ENCODE results near the gene STK39. TPM values are rescaled to one million over a fixed set of nuclear protein-coding genes. Genes with fewer than 3 reads are reported as not detected.

The STK39 gene
- total and polyA plus RNA-seq, 9 donors: 15.2 to 23.2 (median 18.5) TPM

DNA sequence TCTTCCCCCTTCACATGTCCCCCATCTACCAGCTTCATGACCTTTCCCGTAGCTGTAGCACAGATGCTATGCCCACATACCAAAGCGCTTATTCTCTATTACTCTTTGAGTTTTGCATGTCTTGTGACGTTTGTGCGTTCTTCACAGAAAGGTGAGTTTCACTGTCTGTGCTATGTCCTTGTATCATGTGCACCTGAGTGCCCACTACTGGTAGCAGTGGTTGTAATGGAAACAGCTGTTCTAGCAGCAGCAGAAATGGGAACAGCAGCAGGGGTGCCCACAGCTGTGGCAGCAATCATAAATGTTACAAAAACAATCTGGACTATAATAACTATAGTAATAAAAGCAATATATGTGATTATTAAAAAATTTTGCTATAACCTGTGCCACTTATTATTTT lies 127.1 kb downstream of the STK39 start:
- no peaks in the 10 kb centered on the region for H3K9me3 ChIP-seq (replicated peaks; ENCODE audit: control insufficient read depth, low read depth, low read length)
- peaks cover 5% of the 10 kb centered on the region for H3K4me1 ChIP-seq (ENCODE audit: control insufficient read depth, insufficient read depth, low read length)
- H3K27me3 ChIP-seq (ENCODE audit: control insufficient read depth, insufficient read depth, low read length): no peaks in the 10 kb centered on the region
- DNase-seq: no peak
- H3K27ac ChIP-seq (ENCODE audit: low read length): no peak overlapping the region
- no CpG with 5 or more reads among the region's 4 CpGs for WGBS (ENCODE audit: insufficient coverage)
- peaks cover 14% of the 10 kb centered on the region for H3K36me3 ChIP-seq (ENCODE audit: control insufficient read depth, insufficient read depth, low read length)
- H3K4me3 ChIP-seq (ENCODE audit: low read length): no peak overlapping the region

DNA sequence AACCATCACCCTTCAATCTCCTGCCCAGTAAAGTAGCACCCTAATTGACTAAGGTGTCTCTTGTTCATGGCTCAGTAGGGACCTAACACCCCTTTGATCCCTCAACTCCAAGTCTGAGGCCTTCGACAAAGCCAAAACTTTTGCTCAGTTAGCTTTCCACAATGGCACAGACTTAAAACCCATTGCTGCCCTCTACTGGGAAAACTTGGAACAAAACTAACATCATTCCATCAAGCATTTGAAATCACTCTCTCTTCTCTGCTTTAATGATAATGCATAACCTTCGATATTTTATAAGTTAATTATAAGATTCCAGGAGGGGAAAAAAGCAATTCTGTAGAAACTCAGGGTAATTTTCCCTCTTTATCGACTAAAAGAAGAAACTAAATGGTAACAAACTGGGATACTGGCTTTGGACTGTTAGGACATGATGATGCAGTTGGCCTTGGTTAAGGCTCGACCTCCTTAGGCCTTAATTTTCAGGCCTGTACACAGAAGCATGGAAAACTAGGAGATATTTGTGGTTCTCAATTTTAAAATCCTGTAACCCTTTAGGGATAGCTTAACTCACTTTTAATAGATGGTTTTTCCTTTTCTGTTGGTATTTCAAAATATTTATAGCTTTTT lies 127.8 kb downstream of the STK39 start:
- no peak overlapping the region for H3K27ac ChIP-seq (ENCODE audit: low read length)
- H3K27me3 ChIP-seq (ENCODE audit: control insufficient read depth, insufficient read depth, low read length): no peaks in the 10 kb centered on the region
- no peaks in the 10 kb centered on the region for H3K9me3 ChIP-seq (replicated peaks; ENCODE audit: control insufficient read depth, low read depth, low read length)
- WGBS (ENCODE audit: insufficient coverage): 44% methylated on average over 2 of the region's 4 CpGs
- H3K4me3 ChIP-seq (ENCODE audit: low read length): no peak overlapping the region
- peak; percentile 78 for DNase-seq
- peaks cover 16% of the 10 kb centered on the region for H3K36me3 ChIP-seq (ENCODE audit: control insufficient read depth, insufficient read depth, low read length)
- H3K4me1 ChIP-seq (ENCODE audit: control insufficient read depth, insufficient read depth, low read length): peaks cover 5% of the 10 kb centered on the region

DNA sequence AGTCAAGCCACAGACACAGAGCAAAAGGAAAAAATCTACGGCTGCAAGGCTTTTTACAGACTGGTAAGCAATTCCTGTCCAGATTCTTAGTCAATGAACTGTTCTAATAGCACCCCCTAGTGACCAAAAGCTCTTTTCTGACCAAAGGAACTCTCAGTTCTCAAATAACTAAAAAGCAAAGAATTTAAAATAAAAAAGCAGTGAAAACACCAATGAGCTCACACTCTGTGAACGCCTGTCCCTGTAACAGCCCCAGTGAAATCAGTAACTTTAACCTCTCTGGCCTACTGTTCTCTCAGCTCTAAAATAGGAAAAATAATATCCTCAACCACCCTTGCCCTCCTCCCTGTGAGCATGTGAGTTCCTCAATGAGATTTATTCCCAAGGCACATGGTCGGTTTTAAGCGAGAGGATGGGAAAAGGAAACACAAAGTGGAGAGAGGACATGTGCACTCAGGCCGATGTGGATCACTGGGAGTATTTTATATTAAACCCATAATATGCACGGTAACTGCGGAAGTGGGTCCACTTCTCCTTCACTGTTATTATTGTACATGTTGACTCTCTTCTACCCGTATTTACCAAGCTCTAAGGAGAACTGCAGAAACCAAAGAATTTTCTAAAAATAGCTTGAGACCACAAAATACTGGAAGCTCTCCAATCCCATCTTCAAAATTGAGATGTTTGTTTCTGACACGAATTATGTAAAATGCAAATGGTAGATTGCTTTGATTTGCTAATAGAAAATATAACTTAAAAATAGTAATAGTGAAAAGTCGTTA lies 128.5 kb downstream of the STK39 start:
- no peaks in the 10 kb centered on the region for H3K27me3 ChIP-seq (ENCODE audit: control insufficient read depth, insufficient read depth, low read length)
- H3K9me3 ChIP-seq (replicated peaks; ENCODE audit: control insufficient read depth, low read depth, low read length): no peaks in the 10 kb centered on the region
- H3K4me3 ChIP-seq (ENCODE audit: low read length): no peak overlapping the region
- H3K27ac ChIP-seq (ENCODE audit: low read length): peak overlapping the region; percentile 31
- WGBS (ENCODE audit: insufficient coverage): 6% methylated on average over 2 of the region's 10 CpGs
- H3K36me3 ChIP-seq (ENCODE audit: control insufficient read depth, insufficient read depth, low read length): peaks cover 17% of the 10 kb centered on the region
- peaks cover 5% of the 10 kb centered on the region for H3K4me1 ChIP-seq (ENCODE audit: control insufficient read depth, insufficient read depth, low read length)
- peak; percentile 89 for DNase-seq

DNA sequence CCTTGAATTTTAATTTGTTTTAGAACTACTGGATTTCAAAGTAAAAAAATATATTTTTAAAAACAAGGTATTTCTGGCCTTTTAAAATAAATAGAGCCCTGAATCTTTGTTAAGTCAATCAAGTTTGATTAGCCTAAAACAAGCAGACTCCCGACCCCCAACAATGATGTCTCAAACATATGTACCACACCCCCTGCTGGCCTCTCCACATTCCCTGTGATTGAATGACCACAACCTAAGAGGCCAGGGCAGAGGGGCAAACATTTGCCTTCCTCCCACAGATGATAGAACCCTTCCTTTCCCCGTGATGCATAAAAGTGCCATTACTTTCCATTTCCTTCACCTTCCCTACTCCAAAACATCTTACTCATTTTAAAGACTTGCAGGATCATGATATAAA lies 130.9 kb downstream of the STK39 start:
- no peak for DNase-seq
- H3K4me1 ChIP-seq (ENCODE audit: control insufficient read depth, insufficient read depth, low read length): peaks cover 5% of the 10 kb centered on the region
- H3K36me3 ChIP-seq (ENCODE audit: control insufficient read depth, insufficient read depth, low read length): peaks cover 16% of the 10 kb centered on the region
- H3K9me3 ChIP-seq (replicated peaks; ENCODE audit: control insufficient read depth, low read depth, low read length): no peaks in the 10 kb centered on the region
- no peak overlapping the region for H3K27ac ChIP-seq (ENCODE audit: low read length)
- no peak overlapping the region for H3K4me3 ChIP-seq (ENCODE audit: low read length)
- no peaks in the 10 kb centered on the region for H3K27me3 ChIP-seq (ENCODE audit: control insufficient read depth, insufficient read depth, low read length)
- 80% methylated on average over 1 of the region's 2 CpGs for WGBS (ENCODE audit: insufficient coverage)

DNA sequence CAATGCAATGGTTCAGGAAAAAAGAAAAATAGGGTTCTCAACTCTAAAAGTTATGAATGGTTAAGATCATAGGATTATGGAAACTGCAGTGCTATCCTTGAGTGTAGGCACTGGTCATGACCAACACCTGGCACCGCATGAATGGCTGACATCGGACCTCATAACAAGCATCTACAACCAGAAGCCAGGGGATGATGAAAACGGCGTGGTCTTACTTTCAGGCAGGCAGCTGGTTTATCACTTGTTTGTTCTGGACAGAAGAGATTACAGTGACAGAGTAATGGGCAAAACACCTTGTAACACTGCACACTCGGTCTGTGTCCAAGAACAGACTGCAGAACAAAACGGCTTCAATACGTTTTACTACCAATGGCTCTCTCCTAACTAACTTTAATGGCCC lies 132.8 kb downstream of the STK39 start:
- H3K4me1 ChIP-seq (ENCODE audit: control insufficient read depth, insufficient read depth, low read length): peaks cover 5% of the 10 kb centered on the region
- no peaks in the 10 kb centered on the region for H3K27me3 ChIP-seq (ENCODE audit: control insufficient read depth, insufficient read depth, low read length)
- H3K36me3 ChIP-seq (ENCODE audit: control insufficient read depth, insufficient read depth, low read length): peaks cover 13% of the 10 kb centered on the region
- 40% methylated on average over 2 of the region's 7 CpGs for WGBS (ENCODE audit: insufficient coverage)
- DNase-seq: peak; percentile 31
- H3K27ac ChIP-seq (ENCODE audit: low read length): no peak overlapping the region
- no peaks in the 10 kb centered on the region for H3K9me3 ChIP-seq (replicated peaks; ENCODE audit: control insufficient read depth, low read depth, low read length)
- H3K4me3 ChIP-seq (ENCODE audit: low read length): no peak overlapping the region

DNA sequence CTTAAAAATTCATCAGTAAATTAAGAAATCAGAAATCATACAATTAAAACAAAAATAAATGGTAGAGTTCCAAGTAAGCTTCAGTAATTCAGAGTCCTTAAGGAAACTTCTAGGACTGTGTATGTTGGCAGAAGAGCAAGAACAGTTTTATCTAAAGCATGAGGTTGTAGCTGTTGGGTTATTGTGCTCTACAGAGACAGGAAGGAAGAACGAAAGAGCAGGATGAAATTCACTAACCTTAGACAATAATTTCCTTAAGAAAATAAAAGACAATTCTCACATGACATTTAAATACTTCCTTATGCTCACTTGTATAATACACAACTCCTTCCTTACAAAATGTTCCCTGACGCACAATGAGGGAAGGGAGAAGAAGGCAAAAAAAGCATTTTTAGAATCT lies 133.4 kb downstream of the STK39 start:
- H3K27ac ChIP-seq (ENCODE audit: low read length): no peak overlapping the region

DNA sequence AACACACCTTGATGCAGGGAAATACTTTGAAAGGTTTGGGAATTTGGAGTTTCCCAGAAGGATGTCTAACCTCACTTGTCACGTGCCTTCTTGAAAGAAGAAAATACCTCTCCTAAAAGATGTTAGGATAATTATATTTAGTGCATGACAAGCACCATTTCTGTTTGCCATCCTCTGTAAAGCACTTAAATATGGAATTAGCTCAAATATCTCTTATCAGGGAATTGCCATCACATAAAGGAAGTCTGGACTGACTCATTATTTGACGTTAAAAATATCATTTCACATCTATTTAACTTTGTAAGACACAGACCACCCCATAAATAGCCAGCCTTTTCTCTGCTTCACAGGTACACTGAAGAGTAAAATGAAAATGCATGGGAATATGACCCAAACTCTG lies 140.1 kb downstream of the STK39 start:
- H3K4me3 ChIP-seq (ENCODE audit: low read length): no peak overlapping the region
- H3K36me3 ChIP-seq (ENCODE audit: control insufficient read depth, insufficient read depth, low read length): peaks cover 4% of the 10 kb centered on the region

More for the DNA sequence above, 133.4 kb downstream of the STK39 start:
- peaks cover 5% of the 10 kb centered on the region for H3K4me1 ChIP-seq (ENCODE audit: control insufficient read depth, insufficient read depth, low read length)
- DNase-seq: peak; percentile 60
- H3K27me3 ChIP-seq (ENCODE audit: control insufficient read depth, insufficient read depth, low read length): no peaks in the 10 kb centered on the region
- no CpG with 5 or more reads among the region's 2 CpGs for WGBS (ENCODE audit: insufficient coverage)
- peaks cover 13% of the 10 kb centered on the region for H3K36me3 ChIP-seq (ENCODE audit: control insufficient read depth, insufficient read depth, low read length)
- no peak overlapping the region for H3K4me3 ChIP-seq (ENCODE audit: low read length)
- no peaks in the 10 kb centered on the region for H3K9me3 ChIP-seq (replicated peaks; ENCODE audit: control insufficient read depth, low read depth, low read length)

DNA sequence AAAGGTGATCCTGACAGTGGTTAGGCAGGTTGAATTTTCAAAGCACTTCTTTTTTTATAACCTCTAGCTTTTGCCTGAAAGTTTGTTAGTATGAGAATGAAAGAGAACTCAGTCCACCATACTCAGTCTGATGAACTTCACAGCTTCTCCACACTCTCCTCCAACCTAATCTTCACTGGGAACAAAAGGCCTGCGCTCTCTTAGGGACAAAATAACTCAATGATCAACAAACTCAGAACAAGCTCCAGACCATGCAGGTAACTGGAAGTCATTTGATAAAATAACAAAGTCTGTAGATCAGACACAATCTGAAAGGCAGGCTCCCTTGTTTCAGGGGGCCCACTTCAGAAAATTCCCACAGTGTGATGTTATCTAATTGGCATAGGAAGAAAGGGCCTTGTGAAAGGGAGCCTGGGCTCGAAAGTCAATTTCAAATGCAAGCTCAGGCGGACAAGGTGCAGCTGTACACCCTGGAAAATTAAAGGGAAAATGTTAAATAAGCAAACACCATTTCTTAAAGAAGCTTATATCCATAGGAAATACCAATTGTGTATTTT lies 142.2 kb downstream of the STK39 start:
- no peaks in the 10 kb centered on the region for H3K9me3 ChIP-seq (replicated peaks; ENCODE audit: control insufficient read depth, low read depth, low read length)
- peaks cover 4% of the 10 kb centered on the region for H3K36me3 ChIP-seq (ENCODE audit: control insufficient read depth, insufficient read depth, low read length)
- H3K27ac ChIP-seq (ENCODE audit: low read length): no peak overlapping the region
- no peak overlapping the region for H3K4me3 ChIP-seq (ENCODE audit: low read length)
- no peaks in the 10 kb centered on the region for H3K4me1 ChIP-seq (ENCODE audit: control insufficient read depth, insufficient read depth, low read length)
- no peak for DNase-seq
- no peaks in the 10 kb centered on the region for H3K27me3 ChIP-seq (ENCODE audit: control insufficient read depth, insufficient read depth, low read length)
- no CpG with 5 or more reads among the region's 3 CpGs for WGBS (ENCODE audit: insufficient coverage)

More for the DNA sequence above, 140.1 kb downstream of the STK39 start:
- H3K4me1 ChIP-seq (ENCODE audit: control insufficient read depth, insufficient read depth, low read length): no peaks in the 10 kb centered on the region
- no CpG with 5 or more reads among the region's 2 CpGs for WGBS (ENCODE audit: insufficient coverage)
- DNase-seq: no peak
- H3K27ac ChIP-seq (ENCODE audit: low read length): no peak overlapping the region
- no peaks in the 10 kb centered on the region for H3K27me3 ChIP-seq (ENCODE audit: control insufficient read depth, insufficient read depth, low read length)
- H3K9me3 ChIP-seq (replicated peaks; ENCODE audit: control insufficient read depth, low read depth, low read length): no peaks in the 10 kb centered on the region

DNA sequence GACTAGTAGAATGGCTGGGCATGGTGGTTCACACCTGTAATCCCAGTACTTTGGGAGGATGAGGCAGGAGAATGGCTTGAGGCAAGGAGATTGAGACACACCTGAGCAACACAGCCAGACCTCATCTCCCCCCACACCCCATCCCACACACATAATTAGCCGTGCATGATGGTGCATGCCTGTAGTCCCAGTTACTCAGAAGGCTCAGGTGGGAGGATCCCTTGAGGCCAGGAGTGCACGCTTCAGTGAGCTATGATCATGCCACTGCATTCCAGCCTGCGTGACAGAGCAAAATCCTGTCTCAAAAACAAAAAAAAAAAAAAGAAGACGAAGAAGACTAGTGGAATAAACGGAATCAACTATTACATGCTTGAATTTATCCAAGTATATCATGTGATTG lies 150.0 kb downstream of the STK39 start:
- Histone ChIP-seq H3K36me3 (ENCODE audit: control insufficient read depth, insufficient read depth, low read length) (peaks cover 5% of the 10 kb centered on the region), H3K4me3 (ENCODE audit: low read length) (no peak overlapping the region), H3K9me3 (replicated peaks; ENCODE audit: control insufficient read depth, low read depth, low read length) (no peaks in the 10 kb centered on the region), H3K27ac (ENCODE audit: low read length) (no peak overlapping the region), H3K4me1 (ENCODE audit: control insufficient read depth, insufficient read depth, low read length) (no peaks in the 10 kb centered on the region), H3K27me3 (ENCODE audit: control insufficient read depth, insufficient read depth, low read length) (no peaks in the 10 kb centered on the region)
- 67% methylated on average over 1 of the region's 5 CpGs for WGBS (ENCODE audit: insufficient coverage)
- DNase-seq: no peak

DNA sequence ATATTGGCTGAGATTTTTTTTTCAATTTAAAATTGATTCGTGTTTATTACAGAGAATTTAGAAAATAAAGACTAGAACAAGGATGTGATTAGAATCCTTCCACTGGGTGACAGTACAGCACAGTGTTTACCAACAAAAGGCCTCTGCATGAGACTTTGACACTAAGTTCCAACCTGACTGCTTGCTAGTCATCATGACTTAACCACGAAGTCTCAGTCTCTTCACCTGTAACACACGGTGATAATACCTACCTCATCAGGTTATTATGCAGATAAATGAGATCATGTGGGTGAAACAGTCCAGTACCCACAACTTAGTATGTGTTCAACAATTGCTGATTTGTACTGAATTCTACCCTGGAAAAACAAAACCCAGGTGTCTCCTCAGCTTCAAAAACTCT lies 151.2 kb downstream of the STK39 start:
- H3K4me1 ChIP-seq (ENCODE audit: control insufficient read depth, insufficient read depth, low read length): no peaks in the 10 kb centered on the region
- WGBS (ENCODE audit: insufficient coverage): no CpG with 5 or more reads among the region's 3 CpGs
- no peaks in the 10 kb centered on the region for H3K9me3 ChIP-seq (replicated peaks; ENCODE audit: control insufficient read depth, low read depth, low read length)
- no peak overlapping the region for H3K27ac ChIP-seq (ENCODE audit: low read length)
- H3K27me3 ChIP-seq (ENCODE audit: control insufficient read depth, insufficient read depth, low read length): no peaks in the 10 kb centered on the region
- H3K4me3 ChIP-seq (ENCODE audit: low read length): no peak overlapping the region
- H3K36me3 ChIP-seq (ENCODE audit: control insufficient read depth, insufficient read depth, low read length): peaks cover 5% of the 10 kb centered on the region
- no peak for DNase-seq
